ENCODE measurements around the gene CRK.
A peak's percentile ranks its signal among the peaks of the same experiment; 100 is the strongest.
"Not testable (repeated sequence)": the region's sequence is repeated elsewhere in the genome, so short reads cannot be mapped to it uniquely, and the experiment has no call there.

The CRK gene

GRCh38 chr17:1420163-1420562 lies 35.9 kb downstream of the CRK start:
- DNase-seq: no peak

DNA sequence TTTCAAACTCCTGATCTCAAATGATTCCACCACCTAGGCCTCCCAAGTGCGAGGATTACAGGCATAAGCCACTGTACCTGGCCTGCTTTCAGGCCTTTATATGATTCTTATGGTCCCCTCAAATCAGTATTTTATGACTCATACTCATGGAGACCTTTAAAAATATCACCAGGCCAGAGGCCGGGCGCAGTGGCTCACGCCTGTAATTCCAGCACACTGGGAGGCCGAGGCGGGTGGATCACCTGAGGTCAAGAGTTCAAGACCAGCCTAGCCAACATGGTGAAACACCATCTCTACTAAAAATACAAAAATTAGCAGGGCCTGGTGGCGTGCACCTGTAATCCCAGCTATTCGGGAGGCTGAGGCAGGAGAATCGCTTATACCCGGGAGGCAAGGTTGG lies 37.6 kb downstream of the CRK start:
- not testable (repeated sequence) for DNase-seq

DNA sequence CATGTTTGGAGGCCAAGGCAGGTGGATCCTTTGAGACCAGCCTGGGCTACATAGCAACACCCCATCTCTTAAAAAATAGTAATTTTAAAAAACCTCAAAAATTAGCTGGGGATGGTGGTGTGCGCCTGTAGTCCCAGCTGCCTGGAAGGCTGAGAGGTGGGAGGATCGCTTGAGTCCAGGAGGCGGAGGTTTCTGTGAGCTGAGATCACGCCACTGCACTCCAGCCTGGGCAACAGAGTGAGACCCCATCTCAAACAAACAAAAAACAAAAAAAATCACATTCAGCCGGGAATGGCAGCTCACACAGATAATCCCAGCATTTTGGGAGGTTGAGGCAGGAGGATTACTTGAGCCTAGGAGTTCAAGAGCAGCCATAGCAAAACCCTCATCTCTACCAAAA lies 39.6 kb downstream of the CRK start:
- no peak for DNase-seq

DNA sequence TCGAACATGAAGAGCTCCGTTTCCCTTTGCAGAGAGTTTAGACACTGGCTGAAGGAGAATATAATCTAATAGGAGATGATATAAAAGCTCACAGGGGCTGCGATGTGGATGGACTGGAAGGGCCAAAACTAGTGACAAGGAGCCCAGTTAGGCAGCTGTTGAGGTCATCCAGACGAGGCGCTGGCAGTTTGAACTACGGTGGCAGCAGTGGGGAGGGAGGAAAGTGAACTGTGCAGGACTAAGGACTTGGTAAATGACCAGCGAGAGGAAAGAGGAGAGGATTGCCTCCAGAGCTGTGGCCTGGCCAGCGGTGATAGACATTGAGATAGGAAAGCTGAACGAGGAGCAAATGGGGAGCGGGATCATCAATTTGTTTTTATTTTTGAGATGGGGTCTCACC lies 41.4 kb downstream of the CRK start:
- DNase-seq: no peak

- no peak for DNase-seq
These were observed 41.9 kb downstream of the CRK start for GRCh38 chr17:1414001-1414574.

DNA sequence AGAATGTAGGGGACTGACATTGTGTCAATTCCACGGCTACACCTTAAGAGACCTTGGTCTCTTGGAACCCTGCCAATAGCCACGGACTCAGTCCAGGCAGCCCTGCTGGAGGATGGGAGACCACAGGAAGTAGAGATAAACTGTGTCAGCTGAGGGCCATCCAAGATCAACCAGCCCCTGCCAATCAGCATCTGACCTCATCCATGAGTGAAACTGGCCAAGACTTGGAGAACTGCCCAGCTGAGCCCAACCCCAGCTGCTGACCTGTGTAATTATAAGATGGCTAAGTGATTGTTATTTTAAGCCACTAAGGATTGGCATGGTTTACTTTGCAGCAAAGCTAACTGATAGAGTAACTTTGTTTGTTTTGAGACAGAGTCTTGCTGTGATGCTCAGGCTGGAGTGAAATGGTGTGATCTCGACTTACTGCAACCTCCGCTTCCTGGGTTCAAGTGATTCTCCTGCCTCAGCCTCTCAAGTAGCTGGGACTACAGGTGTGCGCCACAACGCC lies 42.7 kb downstream of the CRK start:
- DNase-seq: no peak

GRCh38 chr17:1412185-1413110 lies 43.6 kb downstream of the CRK start:
- no peak for DNase-seq

DNA sequence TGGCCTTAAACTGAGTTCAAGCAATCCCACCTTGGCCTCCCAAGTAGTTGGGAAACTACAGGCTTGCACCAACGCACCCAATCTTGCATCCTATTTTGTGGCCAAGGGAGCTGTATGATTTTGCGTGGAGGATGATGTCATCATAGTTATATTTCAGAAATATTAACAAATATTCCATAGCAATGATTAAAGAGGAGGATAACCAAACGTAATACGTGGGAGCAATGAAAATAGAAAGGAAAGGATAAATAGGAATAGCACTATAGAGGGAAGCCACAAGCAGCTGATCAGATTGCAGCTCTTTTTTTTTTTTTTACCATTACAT lies 53.8 kb downstream of the CRK start:
- no peak for DNase-seq

GRCh38 chr17:1399679-1400512 lies 56.1 kb downstream of the CRK start, which contains the start of gene YWHAE:
YWHAE (minus strand) TSS chr17:1400222; CDS start chr17:1400110, 112 bp downstream.
- DNase-seq: peak; percentile 91 to 93

GRCh38 chr17:1398931-1399678 lies 56.9 kb downstream of the CRK start:
- DNase-seq: no peak

DNA sequence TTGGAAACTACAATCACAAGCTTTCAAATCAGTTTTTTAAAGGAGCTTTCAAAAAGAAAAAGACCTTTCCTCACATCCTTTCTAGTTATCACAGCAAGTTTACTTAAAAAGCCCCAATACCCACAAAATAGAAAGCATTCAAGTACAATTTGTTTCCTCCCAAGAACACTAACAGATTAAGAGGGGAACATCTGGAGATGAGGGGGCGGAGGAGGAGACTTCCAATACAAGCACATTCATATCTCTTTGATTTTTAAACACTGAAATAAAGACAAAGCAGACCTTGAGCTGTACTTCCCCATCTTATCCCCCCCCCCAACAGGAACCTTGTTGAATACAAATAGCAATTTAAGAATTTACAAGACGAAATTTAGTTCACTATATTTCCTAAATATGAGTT lies 58.0 kb downstream of the CRK start:
- DNase-seq: no peak

- not testable (repeated sequence) for DNase-seq
These were observed 60.0 kb downstream of the CRK start for GRCh38 chr17:1395876-1396665.

- no peak for DNase-seq
These were observed 64.5 kb downstream of the CRK start for GRCh38 chr17:1391577-1391976.

DNA sequence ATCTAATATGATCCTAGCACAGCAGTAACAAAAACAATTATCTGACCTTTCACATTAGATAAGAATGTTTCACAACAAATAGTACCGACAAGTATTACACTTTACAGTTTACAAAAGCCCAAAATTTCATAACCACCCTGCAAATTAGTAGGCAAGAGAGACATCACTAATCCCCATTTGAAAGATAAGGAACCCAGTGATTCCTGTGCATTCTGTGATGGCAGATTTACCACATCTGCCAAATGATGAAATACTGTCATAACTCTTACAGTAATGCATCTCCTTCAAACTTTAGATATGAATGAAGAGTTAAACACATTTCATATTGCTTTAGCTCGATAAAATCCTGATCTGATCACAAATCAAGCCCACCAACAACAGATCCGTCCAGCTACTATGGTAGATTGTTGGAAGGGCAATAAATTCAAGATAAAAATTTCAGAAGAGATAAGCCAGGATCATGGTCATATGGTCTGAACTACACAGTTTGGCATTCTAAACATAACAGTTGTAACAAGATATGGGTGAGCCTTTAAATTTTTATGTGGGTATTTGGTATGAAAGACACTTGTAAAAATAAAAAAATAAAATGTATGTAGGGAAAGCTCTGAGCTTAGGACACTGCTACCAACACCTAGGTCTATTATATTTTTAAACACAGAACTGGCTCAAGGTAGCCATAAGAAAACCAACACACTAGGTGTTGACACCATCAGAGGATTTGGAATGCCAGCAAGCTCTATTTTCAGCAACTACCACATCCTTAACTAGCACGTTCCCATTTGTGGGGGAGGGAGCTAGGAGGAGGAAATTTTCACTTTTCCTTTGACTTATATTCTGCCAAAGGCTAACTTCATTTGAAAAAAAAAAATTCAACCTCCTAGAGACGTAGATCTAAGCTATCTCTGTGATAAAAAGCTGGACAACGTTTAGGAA lies 65.3 kb downstream of the CRK start:
- DNase-seq: no peak

DNA sequence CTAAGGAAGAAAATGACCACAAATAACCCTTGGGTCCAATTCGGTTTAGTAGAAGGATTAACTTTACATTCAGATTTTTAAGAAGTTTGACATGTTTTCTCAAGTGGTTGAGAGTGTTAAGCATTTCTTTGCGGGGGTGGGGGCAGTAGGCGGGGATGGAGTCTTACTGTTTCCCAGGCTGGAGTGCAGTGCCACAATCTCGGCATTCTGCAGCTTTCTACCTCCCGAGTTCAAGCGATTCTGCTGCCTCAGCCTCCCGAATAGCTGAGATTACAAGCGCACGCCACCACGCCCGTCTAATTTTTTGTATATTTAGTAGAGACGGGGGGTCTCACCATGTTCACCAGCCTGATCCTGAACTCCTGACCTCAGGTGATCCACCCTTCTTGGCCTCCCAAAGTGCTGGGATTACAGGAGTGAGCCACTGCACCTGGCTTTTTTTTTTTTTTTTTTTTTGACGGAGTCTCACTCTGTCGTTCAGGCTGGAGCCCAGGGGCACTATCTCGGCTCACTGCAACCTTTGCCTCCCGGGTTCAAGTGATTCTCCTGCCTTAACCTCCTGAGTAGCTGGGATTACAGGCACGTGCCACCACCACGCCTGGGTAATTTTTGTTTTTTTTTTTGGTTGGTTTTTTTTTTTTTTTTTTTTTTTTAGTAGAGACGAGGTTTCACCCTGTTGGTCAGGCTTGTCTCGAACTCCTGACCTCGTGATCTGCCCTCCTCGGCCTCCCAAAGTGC lies 68.4 kb downstream of the CRK start:
- DNase-seq: not testable (repeated sequence)

GRCh38 chr17:1386675-1387190 lies 69.3 kb downstream of the CRK start:
- DNase-seq: not testable (repeated sequence)

- no peak for DNase-seq
These were observed 69.8 kb downstream of the CRK start for GRCh38 chr17:1386265-1386664.

DNA sequence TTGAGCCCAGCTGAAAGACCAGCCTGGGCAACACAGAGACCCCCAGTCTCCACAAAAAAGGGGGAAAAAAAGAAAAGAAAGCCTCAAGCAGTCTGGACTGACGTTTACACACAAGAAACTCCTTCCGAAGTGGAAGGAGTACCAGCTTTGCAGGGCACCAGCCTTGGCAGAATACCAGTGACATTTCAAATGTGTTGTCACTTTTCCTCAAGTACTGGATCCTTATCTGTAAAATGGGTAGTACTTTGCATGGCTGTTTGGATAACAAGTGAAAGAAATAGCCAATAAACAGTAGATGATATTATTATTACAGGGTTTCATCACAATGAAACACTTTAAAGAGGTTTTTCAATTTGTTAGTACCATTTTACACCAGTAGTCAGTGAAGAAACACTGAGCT lies 70.2 kb downstream of the CRK start:
- no peak for DNase-seq

DNA sequence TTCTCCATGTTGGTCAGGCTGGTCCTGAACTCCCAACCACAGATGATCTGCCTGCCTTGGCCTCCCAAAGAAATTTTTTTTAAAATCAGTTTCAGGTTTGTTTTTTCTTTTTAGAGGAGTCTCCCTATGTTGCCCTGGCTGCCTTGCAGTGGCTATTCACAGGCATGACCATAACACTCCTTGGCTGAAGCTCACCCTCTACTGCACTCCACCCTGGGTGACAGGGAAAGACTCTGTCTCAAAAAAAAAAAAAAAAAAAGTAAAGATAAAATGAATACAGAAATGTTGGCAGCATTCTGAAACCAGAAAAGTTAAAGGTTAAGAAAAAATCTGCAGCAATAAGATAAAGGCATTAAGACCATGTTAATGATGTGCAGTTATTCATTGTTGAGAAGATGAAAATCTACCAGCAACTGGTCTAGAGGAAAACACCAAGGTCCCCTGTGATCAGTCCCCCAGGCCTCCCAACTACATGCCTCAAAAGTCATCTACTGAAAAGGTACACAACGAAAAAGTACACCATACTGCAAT lies 71.1 kb downstream of the CRK start:
- DNase-seq: no peak
